Measurements from ENCODE around the gene WDR55.

DNA sequence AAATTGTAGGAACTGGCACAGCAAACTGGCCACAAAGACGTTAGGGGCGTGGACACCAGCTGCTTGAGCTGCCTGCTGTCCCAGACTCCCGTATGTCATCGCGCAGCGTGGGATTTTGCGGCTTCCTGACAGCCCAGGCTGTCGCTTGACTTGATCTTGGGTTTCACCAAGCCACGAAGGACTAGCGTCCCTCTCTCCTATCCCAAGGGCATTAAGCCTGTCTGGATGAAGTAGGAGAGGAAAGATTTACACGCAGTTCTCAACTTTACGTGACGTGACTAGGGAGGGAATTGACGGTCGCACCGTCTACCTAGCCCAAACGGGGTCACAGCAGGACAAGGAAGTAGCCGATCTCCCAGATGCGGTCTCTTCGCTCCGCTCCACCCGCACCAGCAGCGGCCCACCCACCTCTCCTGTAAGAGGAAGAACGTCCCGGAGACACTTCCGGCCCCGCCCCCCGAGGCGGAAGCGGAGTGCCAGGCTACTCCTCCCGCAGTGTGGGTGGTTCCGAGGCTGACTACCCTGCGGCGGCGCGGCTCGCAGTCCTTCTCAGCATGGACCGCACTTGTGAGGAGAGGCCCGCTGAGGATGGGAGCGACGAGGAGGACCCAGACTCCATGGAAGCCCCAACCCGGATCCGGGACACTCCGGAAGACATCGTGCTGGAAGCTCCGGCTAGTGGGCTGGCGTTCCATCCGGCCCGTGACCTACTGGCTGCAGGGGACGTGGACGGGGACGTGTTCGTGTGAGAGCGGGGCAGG is at the start of gene WDR55:
- TF ChIP-seq CTCF (IDR thresholded peaks at IDR 0.05; ENCODE audit: low read depth, low read length): no peak
- TF ChIP-seq EZH2phosphoT487 (IDR thresholded peaks at IDR 0.05; ENCODE audit: low read depth): no peak
